Fibroblast of lung (primary cell): ENCODE data around the gene GUK1.

ENCODE experiments used
- CTCF ChIP-seq, 2 donors: IDR thresholded peaks in 1 of 2; conservative IDR thresholded peaks in 1 of 2; 1 replicate in 1 of 2; 2 replicates in 1 of 2; pipeline ENCODE4 v1.5.1; 2011 to 2012; ENCODE audit warnings: low read length in 2 of 2, control low read depth in 1 of 2, inconsistent platforms in 1 of 2, low read depth in 1 of 2, mild to moderate bottlenecking in 1 of 2
- EZH2 ChIP-seq: IDR thresholded peaks from 2 replicates; pipeline ENCODE4 v1.5.1; 2012; ENCODE audit warnings: low read length, control low read depth, mild to moderate bottlenecking; ENCODE audit errors: missing control alignments

GRCh38 chr1:228163007-228163753 lies 23.1 kb downstream of the GUK1 start:
- no peak for TF ChIP-seq CTCF (conservative IDR thresholded peaks at IDR 0.05 in 1 of 2, IDR thresholded peaks at IDR 0.05 in 1 of 2; ENCODE audit: low read depth in 1 of 2, low read length in 2 of 2)
- TF ChIP-seq EZH2, result no peak
